Astrocyte (in vitro differentiated cells and primary cell): Measurements from ENCODE around the gene PDE11A. TPM values are rescaled to one million over a fixed set of nuclear protein-coding genes. Genes with fewer than 3 reads are reported as not detected.

Source experiments
- DNase-seq: peaks from one replicate; pipeline ENCODE4 v3.0.0-alpha.2; 2010; ENCODE audit warnings: low read depth
- FAIRE-seq: peaks from 2 replicates; lab custom pipeline; 2011; peaks lifted over from hg19 to GRCh38; lab: Jason Lieb, UNC
- H2AFZ ChIP-seq: 2 replicates; pipeline ENCODE4 v1.6.0; 2012; ENCODE audit warnings: low read depth, low read length, inconsistent platforms
- H3K27ac ChIP-seq: 2 replicates; pipeline ENCODE4 v1.5.1; 2011; ENCODE audit warnings: low read depth, low read length, inconsistent platforms
- H3K27me3 ChIP-seq: 2 replicates; pipeline ENCODE4 v1.6.0; 2011; ENCODE audit warnings: low read length, inconsistent platforms; ENCODE audit not compliant: insufficient read depth
- H3K36me3 ChIP-seq: 2 replicates; pipeline ENCODE4 v1.5.1; 2011; ENCODE audit warnings: low read length, inconsistent platforms; ENCODE audit not compliant: insufficient read depth
- H3K4me1 ChIP-seq: 2 replicates; pipeline ENCODE4 v1.5.1; 2011; ENCODE audit warnings: low read length, inconsistent platforms; ENCODE audit not compliant: insufficient read depth
- H3K4me2 ChIP-seq: 2 replicates; pipeline ENCODE4 v1.6.0; 2012; ENCODE audit warnings: low read length, inconsistent platforms
- H3K4me3 ChIP-seq: 2 replicates; pipeline ENCODE4 v1.5.1; 2011; ENCODE audit warnings: low read depth, mild to moderate bottlenecking, low read length, inconsistent platforms; ENCODE audit not compliant: insufficient read depth
- H3K79me2 ChIP-seq: 2 replicates; pipeline ENCODE4 v1.6.0; 2012; ENCODE audit warnings: mild to moderate bottlenecking, low read length, inconsistent platforms; ENCODE audit not compliant: insufficient read depth
- H3K9ac ChIP-seq: 2 replicates; pipeline ENCODE4 v1.6.0; 2012; ENCODE audit warnings: mild to moderate bottlenecking, low read length, inconsistent platforms
- H3K9me3 ChIP-seq: 2 replicates; pipeline ENCODE4 v1.5.1; 2012; ENCODE audit warnings: low read depth, mild to moderate bottlenecking, low read length, inconsistent platforms; ENCODE audit not compliant: insufficient read depth
- H4K20me1 ChIP-seq: 2 replicates; pipeline ENCODE4 v1.6.0; 2012; ENCODE audit warnings: low read length, inconsistent platforms; ENCODE audit not compliant: insufficient read depth
- H3K27ac Mint-ChIP-seq: one replicate; pipeline ENCODE4 v1.8.0; 2021; ENCODE audit warnings: mild to moderate bottlenecking, mixed read lengths; ENCODE audit not compliant: unreplicated experiment
- H3K27me3 Mint-ChIP-seq: one replicate; pipeline ENCODE4 v1.8.0; 2021; ENCODE audit warnings: low read depth, mixed read lengths; ENCODE audit not compliant: unreplicated experiment
- H3K36me3 Mint-ChIP-seq: one replicate; pipeline ENCODE4 v1.8.0; 2021; ENCODE audit warnings: low read depth, mixed read lengths; ENCODE audit not compliant: unreplicated experiment
- H3K4me1 Mint-ChIP-seq: one replicate; pipeline ENCODE4 v1.8.0; 2021; ENCODE audit warnings: low read depth, mixed read lengths; ENCODE audit not compliant: unreplicated experiment
- H3K4me3 Mint-ChIP-seq: one replicate; pipeline ENCODE4 v1.8.0; 2021; ENCODE audit warnings: mild to moderate bottlenecking, moderate library complexity, mixed read lengths; ENCODE audit not compliant: unreplicated experiment
- H3K9me3 Mint-ChIP-seq: one replicate; pipeline ENCODE4 v1.8.0; 2021; ENCODE audit warnings: mild to moderate bottlenecking, mixed read lengths; ENCODE audit not compliant: unreplicated experiment
- EZH2 ChIP-seq: IDR thresholded peaks from 2 replicates; pipeline ENCODE4 v1.6.1; 2012; ENCODE audit warnings: mild to moderate bottlenecking, low read length, inconsistent platforms; ENCODE audit not compliant: insufficient read depth
- total RNA-seq: library from RNA; stranded (reverse); gene quantifications from 2 replicates; pipeline ENCODE4 v1.2.1, GENCODE V29; 2021
- TF ChIP-seq, protein P1 (sequence below): IDR thresholded peaks from 2 replicates; pipeline ENCODE4 v1.5.1; 2011; ENCODE audit warnings: low read depth, mild to moderate bottlenecking, inconsistent platforms, low read length, moderate library complexity; ENCODE audit not compliant: insufficient read depth

The PDE11A gene
- total RNA-seq, 1 donor from 2014 or later = 0.45 TPM

DNA sequence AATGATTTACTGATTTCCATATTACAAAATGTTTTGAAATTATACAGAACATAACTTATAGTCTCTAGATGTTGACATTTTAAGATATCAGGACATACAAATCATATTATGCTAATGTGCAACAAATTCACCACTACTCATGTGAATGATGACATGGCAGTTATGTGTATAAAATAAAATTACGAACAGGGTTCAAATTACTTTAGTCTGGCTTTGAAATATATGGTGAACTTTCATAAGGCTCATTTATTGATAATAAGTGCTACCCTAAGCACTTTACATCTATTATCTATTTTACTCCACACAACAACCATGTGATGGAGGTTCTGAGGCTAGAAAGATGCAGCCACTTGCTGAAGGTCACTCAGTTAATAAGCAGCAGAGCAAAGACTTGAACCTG lies 62.8 kb downstream of the PDE11A start:
- no peaks in the 10 kb centered on the region for H3K27me3 ChIP-seq
- H3K9me3 ChIP-seq = no peaks in the 10 kb centered on the region
- Mint-ChIP-seq H3K27ac (no peak overlapping the region), H3K4me3 (no peak overlapping the region), H3K9me3 (no peaks in the 10 kb centered on the region), H3K36me3 (no peaks in the 10 kb centered on the region), H3K4me1 (peaks cover 15% of the 10 kb centered on the region), H3K27me3 (no peaks in the 10 kb centered on the region)
- H3K4me1 ChIP-seq = peaks cover 3% of the 10 kb centered on the region
- TF ChIP-seq EZH2 = no peak
- TF ChIP-seq, protein P1, sequence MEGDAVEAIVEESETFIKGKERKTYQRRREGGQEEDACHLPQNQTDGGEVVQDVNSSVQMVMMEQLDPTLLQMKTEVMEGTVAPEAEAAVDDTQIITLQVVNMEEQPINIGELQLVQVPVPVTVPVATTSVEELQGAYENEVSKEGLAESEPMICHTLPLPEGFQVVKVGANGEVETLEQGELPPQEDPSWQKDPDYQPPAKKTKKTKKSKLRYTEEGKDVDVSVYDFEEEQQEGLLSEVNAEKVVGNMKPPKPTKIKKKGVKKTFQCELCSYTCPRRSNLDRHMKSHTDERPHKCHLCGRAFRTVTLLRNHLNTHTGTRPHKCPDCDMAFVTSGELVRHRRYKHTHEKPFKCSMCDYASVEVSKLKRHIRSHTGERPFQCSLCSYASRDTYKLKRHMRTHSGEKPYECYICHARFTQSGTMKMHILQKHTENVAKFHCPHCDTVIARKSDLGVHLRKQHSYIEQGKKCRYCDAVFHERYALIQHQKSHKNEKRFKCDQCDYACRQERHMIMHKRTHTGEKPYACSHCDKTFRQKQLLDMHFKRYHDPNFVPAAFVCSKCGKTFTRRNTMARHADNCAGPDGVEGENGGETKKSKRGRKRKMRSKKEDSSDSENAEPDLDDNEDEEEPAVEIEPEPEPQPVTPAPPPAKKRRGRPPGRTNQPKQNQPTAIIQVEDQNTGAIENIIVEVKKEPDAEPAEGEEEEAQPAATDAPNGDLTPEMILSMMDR = no peak
- FAIRE-seq = no peak
- no peak overlapping the region for H3K4me2 ChIP-seq
- no peak overlapping the region for H2AFZ ChIP-seq
- H3K27ac ChIP-seq = no peak overlapping the region
- H3K4me3 ChIP-seq = no peak overlapping the region
- H3K36me3 ChIP-seq = no peaks in the 10 kb centered on the region
- H3K79me2 ChIP-seq = no peaks in the 10 kb centered on the region
- H3K9ac ChIP-seq = no peak overlapping the region
- DNase-seq = no peak
- no peaks in the 10 kb centered on the region for H4K20me1 ChIP-seq

- no peaks in the 10 kb centered on the region for H3K36me3 Mint-ChIP-seq
- FAIRE-seq = peak; percentile 47
- H3K9me3 Mint-ChIP-seq = no peaks in the 10 kb centered on the region
- Histone ChIP-seq H3K4me3 (no peak overlapping the region), H3K79me2 (no peaks in the 10 kb centered on the region), H3K36me3 (no peaks in the 10 kb centered on the region), H4K20me1 (no peaks in the 10 kb centered on the region), H3K9me3 (no peaks in the 10 kb centered on the region), H2AFZ (no peak overlapping the region), H3K4me2 (no peak overlapping the region), H3K27ac (no peak overlapping the region), H3K27me3 (no peaks in the 10 kb centered on the region), H3K4me1 (peaks cover 3% of the 10 kb centered on the region), H3K9ac (no peak overlapping the region)
- peaks cover 15% of the 10 kb centered on the region for H3K4me1 Mint-ChIP-seq
- H3K4me3 Mint-ChIP-seq = no peak overlapping the region
- no peaks in the 10 kb centered on the region for H3K27me3 Mint-ChIP-seq
- no peak overlapping the region for H3K27ac Mint-ChIP-seq
- TF ChIP-seq, protein P1 = no peak
- TF ChIP-seq EZH2 = no peak
- DNase-seq = peak; percentile 76
Observed at GRCh38 chr2:178008636-178009289, 63.8 kb downstream of the PDE11A start.

GRCh38 chr2:178006710-178007109 lies 65.9 kb downstream of the PDE11A start:
- no peaks in the 10 kb centered on the region for H3K36me3 Mint-ChIP-seq

More at GRCh38 chr2:178006710-178007109, 65.9 kb downstream of the PDE11A start:
- peak overlapping the region; percentile 5 for H3K4me3 Mint-ChIP-seq
- Histone ChIP-seq H3K9ac (no peak overlapping the region), H3K27ac (no peak overlapping the region), H4K20me1 (no peaks in the 10 kb centered on the region), H3K36me3 (no peaks in the 10 kb centered on the region), H3K9me3 (no peaks in the 10 kb centered on the region), H3K79me2 (no peaks in the 10 kb centered on the region), H3K4me3 (no peak overlapping the region), H2AFZ (no peak overlapping the region), H3K4me2 (no peak overlapping the region), H3K27me3 (no peaks in the 10 kb centered on the region), H3K4me1 (peaks cover 3% of the 10 kb centered on the region)
- peaks cover 15% of the 10 kb centered on the region for H3K4me1 Mint-ChIP-seq
- peak overlapping the region; percentile 64 for H3K27ac Mint-ChIP-seq
- DNase-seq (peak; percentile 52), FAIRE-seq (no peak)
- H3K9me3 Mint-ChIP-seq = no peaks in the 10 kb centered on the region
- no peaks in the 10 kb centered on the region for H3K27me3 Mint-ChIP-seq
- TF ChIP-seq, protein P1 = no peak
- no peak for TF ChIP-seq EZH2
